Right lung (tissue), 5 donors: ENCODE data around the gene BNC2. TPM values are rescaled to one million over a fixed set of nuclear protein-coding genes. Genes with fewer than 3 reads are reported as not detected.
A peak's percentile ranks its signal among the peaks of the same experiment; 100 is the strongest.

Experiments used
- DNase-seq, 2 donors: peaks; one replicate each; pipeline ENCODE4 v3.0.0-alpha.2; 2013
- polyA plus RNA-seq, 5 donors: library from polyadenylated mRNA; unstranded; fragments of 120-200 nt; gene quantifications; one replicate each; pipeline versions ENCODE4 v1.2.1 to v1.2.3, GENCODE V29; 2013; ENCODE audit warnings: inconsistent platforms in 1 of 5, low replicate concordance in 1 of 5; ENCODE audit not compliant: insufficient read length in 5 of 5, insufficient read depth in 1 of 5

BNC2 gene
- polyA plus RNA-seq, 5 donors, result 7.4 to 14.2 (median 12.2) TPM

DNA sequence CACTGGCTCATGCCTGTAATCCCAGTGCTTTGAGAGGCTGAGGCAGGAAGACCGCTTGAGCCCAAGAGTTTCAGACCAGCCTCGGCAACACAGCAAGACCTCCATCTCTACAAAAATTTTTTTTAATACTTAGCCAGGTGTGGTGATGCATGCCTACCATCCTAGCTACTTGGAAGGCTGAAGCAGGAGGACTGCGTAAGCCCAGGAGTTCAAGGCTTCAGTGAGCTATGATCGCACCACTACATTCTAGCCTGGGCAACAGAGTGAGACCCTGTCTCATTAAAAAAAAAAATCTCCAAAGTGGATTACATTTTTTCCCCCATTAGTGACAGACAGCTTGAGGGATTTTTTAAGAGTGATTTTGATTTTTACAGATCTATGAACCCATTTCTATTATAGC is 230.8 kb downstream of the BNC2 start:
- DNase-seq, result no peak

DNA sequence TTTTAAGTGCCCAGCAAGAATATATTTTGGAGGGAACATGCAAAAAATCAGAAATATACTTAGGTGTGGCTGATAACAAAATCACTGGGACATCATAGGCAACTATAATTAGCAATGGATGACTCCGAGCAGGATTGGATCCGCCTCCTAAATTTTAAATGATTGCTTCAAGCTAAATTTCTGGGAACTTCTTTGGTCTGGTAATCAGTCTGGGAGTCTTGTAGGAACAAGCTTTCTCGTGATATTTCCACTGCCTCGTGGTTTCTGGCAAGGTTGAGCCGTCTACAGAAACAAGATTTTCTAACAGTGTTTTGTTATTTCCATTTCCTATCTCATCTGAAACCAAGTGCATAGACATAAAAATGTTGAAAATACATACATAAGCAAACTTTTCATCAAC is 232.6 kb downstream of the BNC2 start:
- DNase-seq, result no peak

DNA sequence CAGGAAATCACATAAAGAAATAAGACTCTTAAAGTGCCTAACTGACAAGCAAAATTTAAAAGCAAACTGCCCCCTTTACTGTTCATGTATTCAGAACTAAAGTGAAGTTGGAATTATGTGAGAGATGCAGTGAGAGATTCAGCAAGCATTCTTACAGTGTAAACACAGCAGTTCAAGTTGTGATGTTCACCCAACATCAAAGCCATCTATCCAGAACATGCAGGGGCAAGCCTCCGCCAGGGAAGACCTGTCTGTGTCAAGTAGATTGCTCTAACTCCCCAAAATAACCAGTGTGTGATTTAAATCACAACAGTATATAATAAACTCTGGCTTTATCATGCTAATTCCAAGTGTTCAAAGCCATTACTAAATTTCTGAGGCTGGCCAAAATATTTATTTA is 233.3 kb downstream of the BNC2 start:
- DNase-seq, result no peak

DNA sequence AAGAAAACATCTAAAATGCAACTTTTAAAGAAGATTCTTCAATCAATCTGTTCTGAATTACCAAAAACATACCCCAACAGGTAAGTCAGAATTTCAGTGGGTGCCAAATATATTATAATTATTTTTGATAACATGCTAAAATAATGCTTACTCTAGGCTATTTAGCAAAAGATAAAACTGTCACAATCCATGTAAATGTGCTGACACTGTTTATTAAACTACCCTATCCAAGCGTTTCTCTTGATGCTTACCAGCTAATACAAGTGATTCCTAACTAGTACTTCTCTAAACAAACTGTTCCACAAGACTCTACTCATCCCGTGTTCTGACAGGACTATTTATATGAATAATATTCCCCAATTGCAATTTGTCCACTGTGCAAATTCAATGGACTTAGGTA is 236.7 kb downstream of the BNC2 start:
- DNase-seq, result no peak

DNA sequence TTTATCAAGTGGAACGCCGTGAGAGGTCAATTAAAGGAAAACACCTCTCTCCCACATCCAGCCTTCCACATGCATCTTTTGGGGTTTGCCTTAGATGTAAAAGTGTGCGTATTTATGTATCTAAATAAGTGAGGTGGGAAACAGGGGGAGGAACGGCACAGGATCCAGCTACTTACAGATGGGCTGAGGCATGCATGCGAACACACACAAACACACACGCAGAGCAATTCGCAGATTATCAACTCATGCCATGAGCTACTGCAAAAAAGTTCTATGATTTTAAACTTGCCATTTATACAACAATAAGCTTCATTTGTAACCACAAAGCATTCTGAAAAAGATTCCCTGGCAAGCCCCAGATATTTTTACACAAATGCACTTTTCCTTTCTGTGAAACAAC is 242.1 kb downstream of the BNC2 start:
- DNase-seq, result no peak

DNA sequence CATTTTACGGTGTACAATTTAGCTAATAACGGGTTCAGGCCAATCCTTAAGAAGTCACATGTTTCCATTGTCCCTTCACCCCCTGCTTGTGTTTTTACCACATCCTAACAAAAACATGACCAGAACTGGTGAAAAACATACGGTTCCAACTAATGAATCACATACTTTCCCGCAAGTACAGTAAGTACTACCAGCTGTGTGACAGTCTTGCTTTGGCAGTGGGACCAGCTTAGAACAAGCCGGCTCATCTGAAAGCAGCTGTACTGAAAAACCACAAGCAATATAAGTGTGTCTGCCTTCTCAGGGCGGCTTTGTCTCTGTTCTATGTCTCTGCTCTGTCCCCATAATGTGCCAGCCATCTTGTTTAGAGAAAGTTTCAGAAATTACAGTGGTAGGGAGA is 242.5 kb downstream of the BNC2 start:
- DNase-seq, result peak; percentile 61 to 63

DNA sequence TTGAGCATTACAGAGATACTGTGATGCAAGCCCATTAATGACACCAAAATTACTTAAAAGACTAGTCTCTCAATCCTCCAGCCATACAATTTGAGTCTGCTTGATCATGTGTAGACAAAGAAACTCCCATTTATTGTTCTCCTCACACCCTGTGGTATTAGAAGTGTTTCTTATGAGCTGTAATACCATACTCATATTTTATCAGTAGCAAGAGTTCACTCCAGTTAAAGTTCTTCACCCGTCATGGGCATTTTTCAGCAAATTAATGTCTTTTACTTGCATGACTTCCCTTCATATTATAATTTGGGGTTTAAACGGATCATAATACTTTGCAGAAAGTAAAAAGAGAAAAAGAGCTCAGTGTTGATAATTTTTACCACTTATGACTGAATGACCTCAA is 242.9 kb downstream of the BNC2 start:
- DNase-seq, result no peak

DNA sequence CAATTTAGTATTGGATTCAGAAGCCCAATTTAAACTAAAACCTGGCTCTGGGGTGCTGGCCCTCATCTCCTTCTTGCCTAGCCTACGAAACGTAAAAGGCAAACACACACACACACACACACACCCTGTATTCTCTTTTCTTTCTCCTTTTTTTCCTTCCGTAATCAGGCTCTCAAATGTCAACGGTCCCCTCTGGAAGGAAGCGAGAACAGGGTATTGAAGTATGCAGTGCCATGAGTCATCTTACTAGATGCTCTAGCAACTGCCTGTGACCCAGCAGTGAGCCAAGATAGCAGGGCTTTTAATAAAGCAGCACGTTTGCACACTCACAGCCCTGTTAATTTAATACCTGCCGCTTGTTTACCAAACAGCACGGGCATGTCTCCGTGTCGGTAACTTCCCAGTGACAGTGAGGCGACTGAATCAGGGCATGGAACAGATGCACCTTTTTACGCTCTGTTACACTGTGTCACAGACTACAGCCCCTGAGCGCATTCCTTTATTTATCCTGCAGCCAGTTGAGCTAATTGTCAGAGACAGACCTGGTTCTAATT is 243.8 kb downstream of the BNC2 start:
- DNase-seq, result no peak

DNA sequence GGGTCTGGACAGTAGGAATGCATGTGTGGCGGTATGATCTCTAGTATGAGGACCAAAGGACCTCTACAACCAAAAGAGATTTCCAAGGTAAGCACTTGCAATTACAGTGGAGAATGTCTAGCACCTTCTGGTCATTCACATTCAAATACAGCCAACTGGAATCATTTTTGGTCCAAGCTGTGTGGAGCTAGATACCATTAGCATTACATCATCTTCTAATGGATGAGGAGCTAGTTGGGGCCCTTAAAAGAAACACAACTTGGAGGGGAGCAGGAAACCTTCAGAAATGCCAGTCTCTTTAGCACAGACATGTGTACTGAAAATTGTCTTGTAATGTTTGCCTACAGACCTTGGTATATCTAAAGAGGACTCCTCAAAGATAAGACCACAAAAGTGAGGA is 244.7 kb downstream of the BNC2 start:
- no peak for DNase-seq

DNA sequence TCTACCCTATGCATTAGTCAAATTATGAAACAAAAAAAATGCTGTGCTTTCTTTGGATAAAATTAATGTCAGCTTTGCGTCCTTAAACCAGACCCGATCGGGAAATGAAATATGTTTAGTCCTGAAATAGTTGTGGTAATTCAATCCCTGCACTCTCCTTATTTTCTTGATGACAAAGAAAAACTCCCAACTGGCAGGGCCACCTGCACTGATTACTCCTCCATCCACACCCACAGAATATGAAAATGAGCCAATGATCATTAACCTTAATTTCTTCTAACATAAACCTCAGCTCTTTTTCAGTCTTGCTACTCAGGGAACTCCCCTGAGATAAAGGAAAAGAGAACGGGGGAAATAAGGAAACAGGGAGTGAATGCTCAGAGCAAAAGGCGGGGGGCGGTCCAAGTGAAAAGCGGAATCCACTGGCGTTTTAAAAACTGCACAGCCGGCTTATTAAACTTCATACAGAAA is 245.3 kb downstream of the BNC2 start:
- no peak for DNase-seq

DNA sequence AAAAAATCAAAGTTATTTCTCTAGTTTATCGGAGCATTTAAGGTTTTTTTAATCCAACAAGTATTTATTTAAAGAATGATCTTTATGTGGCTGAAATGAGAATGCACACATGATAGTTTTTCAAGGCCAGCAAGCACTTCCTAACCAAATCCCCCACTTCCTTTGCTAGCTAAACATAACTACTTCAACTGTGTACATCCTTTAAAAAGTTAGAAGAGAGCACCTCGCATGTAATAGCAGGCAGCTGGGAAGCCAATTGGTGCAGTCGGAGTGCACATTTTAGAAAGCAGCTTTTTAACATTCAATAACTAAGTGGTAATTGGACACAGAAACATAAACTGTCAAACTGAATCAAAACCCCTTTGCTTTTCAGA is 245.7 kb downstream of the BNC2 start:
- no peak for DNase-seq

DNA sequence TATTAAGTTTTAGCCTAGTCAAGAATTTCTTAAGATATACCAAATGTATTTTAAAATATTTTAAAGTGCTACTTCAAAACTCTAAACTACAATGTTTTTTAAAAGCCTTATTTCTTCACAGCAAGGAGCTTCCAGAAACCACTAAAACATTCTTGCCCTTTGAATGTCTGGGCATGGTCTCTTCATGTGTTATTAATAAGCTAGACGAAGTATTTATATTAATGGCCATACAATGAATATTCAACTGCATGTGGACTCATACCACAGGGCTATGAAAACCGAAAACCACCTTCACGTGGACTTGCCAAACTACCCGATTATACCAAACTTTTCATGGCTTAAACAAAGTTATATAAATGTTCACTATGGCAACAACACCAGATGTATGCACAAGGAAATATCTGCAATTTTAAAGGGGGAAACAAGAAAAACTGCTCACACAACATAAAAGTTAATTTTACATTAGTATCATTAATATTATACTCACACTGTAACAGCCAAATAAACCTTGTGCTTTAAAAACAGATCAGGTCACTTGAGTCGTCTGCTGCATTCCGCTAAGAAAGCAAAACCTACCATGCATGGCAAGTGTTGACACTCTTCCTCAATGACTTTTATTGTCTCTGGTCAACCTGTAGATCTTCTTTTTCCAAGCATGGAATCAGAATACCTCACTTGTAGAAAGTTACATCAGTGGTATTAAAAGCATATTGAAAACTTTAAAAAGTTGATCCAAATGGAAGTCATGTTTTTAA is 246.3 kb downstream of the BNC2 start:
- no peak for DNase-seq

DNA sequence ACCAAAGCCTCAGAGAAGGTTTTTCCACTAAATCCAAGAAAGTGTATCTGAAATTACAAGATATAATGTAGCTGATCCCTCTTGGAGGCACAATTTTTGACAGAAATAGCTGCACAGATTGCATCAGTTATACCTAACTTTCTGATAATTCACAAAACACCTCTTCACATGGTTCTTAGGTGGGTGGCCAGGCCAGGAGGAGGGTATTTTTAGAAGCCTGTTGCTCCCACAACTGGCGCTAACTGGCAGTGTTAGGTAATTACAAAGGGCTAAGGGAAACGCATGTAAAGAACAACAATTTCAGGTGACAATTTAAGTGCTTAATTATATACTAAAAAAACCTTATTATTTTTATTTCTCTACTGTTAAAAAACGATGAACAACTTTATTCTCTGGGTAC is 247.9 kb downstream of the BNC2 start:
- no peak for DNase-seq

DNA sequence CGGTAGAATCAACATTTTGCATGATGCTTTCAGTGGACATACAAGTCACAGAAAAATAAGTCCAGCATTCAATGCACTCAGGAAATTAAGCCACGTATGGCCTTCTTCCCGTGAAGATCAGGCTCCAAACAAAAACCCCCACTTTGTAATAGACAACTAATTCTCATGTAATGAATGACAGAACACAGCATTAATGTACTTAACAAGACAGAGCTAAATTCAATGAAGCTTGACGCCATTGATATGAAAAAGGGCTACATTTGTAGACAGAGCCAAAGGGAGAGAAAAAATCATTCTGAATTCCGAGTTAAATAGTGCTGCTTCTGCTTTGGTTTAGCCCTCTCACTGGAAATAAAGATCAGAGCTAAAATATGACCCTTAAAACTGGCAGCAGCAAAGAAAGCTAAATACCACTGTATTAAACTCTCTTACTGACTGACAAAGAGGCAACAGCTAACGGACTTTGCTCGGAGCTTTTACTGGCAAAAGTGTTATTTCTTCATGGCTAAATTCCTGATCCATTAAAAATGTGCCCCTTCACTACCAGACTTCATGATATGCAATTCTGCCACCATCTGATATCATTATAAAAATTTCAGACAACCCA is 250.5 kb downstream of the BNC2 start:
- no peak for DNase-seq

DNA sequence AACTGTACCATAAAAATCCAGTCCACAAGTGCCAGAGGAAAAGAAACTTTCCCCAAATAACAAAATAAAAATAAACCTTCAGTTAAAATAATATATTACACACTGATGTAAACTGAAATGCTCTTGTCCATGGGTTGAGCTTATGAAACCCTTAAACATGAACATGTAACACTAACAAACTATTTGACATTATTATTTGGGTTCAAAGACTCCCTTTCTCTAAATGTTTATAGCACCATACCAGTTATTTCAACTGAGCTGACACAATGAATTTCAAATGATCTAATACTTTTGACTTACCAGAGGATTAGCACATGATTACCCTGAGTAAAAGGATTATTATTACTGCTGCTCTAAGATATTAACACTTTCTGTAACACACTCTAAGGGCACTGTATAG is 251.1 kb downstream of the BNC2 start:
- no peak for DNase-seq

DNA sequence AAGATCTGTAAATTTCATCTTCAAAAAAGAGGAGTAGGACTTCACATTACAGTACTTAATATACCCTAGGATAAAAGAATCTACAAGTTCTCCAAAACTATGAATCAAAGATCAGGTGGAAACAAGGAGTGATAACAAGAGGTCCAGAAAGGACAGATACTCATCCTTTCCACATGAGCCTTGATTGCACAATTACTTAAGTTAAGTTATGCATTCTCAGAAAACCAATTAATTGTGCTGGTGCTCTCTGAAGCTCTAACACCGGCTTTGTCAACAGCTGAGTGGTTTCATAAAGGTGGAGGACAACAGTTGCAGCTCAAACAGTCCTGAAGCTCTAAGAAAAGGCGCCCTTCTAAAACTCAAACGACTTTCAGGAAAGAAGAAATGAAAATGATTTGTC is 251.9 kb downstream of the BNC2 start:
- no peak for DNase-seq

DNA sequence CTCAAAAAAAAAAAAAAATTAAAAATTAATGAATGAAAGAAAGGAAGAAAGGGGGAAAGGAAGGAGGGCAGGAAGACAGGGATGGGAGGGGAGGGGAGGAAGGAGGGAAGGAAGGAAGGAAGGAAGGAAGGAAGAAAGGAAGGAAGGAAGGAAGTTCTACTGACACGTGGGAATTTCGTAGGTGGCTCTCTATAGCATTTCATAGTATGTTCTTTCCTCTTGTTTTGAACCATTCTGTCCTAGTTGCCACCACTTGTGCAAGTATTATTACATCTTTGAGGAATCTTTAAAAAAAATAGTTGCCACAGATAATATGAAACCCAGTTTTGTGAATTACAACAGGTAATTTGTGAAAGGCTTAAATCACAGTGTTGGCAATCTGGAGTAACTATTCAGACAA is 253.8 kb downstream of the BNC2 start:
- no peak for DNase-seq

DNA sequence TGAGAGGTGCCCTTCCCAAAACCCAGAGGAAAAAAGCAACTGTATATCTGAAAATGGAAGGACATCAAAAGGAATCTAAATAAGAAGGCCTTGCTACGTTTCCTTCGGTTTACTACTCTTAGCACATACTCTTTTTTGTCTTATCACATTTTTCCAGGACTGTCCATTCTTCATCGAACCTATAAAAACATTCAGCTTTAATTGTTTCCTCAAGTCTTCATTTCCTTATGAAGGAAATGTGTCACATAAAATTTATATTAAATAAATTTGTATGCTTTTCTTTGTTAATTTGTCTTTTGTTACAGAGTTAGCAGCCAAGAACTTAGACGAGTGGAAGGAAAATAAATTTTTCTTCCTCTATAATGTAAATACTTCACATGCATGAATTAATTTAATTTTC is 255.0 kb downstream of the BNC2 start:
- DNase-seq, result no peak

DNA sequence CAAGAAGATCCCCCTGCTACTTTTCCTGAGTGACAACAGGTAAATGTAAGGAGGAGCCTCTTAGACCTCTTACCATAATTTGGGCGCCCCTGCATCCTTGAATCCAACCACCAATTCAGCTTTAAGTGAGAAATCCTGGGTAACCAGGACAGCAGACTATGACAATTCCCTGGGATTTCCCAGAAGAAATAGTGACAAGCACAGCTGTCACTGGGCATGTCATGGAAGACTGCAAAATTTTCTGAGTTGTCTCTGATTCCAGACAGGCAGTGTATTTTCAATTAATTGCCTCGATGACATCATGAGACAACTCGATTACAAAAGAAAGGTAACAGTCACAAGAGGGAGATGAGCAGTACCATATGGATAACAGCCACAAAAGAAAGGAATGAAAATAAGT is 256.9 kb downstream of the BNC2 start:
- no peak for DNase-seq

DNA sequence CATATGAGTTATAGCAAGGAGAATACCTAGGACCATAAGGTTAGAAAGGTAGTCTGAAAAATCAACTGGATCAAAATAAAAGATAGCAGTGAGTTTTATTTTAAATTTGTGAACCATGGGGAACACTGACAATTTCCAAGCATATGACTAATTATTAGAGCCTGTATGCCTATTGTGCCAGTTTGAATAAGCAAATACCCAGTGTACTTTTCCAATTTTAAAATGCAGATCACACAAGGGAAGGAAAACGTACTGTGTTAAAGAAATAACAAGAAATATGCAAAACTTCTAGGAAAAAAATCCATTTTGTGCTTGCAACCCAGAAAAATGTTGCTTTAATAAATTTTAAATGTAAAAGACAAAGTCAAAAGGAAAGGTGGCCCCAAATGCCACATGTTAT is 257.4 kb downstream of the BNC2 start:
- DNase-seq, result no peak

DNA sequence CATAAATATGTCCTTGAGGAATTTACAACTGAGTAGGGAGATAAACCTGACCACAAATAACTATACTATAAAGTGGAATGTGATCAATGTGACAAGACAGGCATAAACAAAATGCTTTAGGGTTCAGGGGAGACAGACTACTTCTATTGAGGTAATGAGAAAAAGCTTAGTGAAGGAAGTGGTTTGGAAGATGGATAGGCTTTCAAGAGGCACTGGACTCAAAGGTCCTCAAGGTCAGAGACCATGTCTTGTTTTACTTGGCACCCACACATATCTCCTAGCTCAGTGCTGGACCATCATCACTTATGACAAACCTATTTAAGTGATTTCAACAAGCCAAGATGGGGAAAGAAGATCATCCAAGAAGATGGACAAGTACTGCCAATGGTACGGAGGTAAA is 257.8 kb downstream of the BNC2 start:
- DNase-seq, result no peak

DNA sequence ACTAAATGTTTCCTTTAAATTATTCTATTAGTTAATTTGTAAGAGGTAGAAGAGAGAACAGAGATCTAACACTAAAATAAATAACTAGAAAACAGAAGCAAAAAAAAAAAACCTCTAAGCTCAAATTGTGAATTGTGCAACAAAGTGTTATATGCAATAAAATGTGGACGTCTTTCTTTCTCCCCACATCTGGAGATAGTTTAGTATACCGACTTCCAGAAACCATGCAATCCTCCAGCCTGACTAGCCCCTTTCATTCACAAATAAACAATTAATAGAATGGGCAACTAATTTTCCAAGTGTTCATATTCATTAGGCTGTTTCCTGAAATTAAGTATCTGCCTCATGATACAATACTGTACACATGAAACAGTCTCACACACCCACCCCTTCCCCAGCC is 258.5 kb downstream of the BNC2 start:
- no peak for DNase-seq

DNA sequence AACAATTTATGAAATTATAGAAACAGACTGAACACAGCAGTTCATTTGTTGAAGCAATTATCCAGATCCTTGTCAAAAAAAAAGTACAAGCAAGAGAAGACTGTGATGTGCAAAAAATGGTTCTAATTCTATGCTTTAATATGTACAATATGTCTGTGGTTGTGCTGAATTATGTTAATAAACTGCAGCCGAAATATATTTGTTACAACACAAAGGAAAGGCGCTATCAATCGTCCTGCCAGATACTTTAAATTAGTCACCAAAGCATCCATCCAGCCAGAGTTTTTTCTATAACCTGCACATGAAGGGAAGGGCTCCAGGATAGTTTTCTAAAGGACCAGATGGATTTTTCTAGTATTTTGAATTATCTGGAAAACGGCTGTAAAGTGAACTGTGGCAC is 259.5 kb downstream of the BNC2 start:
- DNase-seq, result no peak

DNA sequence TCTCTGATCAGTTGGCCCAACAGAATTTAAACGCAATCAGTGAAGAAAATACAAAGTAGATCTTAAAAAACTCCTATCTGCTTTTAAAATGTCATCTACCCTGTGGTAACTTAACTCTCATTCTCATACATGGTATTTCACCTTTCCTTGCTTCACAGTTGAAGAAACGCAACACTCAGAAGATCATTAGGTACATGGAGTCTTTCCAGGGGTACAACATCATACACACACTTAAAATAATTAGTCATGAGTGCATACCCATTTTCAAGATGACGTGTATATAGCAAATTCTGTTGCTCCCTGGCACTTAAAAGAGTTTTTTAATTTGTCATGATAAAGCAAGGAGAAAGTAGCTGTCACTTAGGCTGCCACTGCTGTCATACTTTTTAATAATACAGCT is 259.9 kb downstream of the BNC2 start:
- DNase-seq, result no peak
